Immature natural killer cell (primary cell): ENCODE measurements around the gene RBMS1. TPM values are rescaled to one million over a fixed set of nuclear protein-coding genes. Genes with fewer than 3 reads are reported as not detected.

ENCODE experiments used
- DNase-seq, 3 donors: peaks; one replicate each; pipeline ENCODE4 v3.0.0; 2022; ENCODE audit warnings: mixed read lengths in 1 of 3
- H3K27ac Mint-ChIP-seq, 6 donors: one replicate each; pipeline ENCODE4 v1.8.0; 2020; ENCODE audit warnings: mixed read lengths in 6 of 6, mild to moderate bottlenecking in 5 of 6, inconsistent platforms in 4 of 6, moderate library complexity in 3 of 6
- H3K27me3 Mint-ChIP-seq, 3 donors: one replicate each; pipeline ENCODE4 v1.8.0; 2020 to 2021; ENCODE audit warnings: low read depth in 3 of 3, mild to moderate bottlenecking in 3 of 3, mixed read lengths in 3 of 3, moderate library complexity in 3 of 3, inconsistent platforms in 1 of 3
- H3K36me3 Mint-ChIP-seq, 3 donors: one replicate each; pipeline ENCODE4 v1.8.0; 2020; ENCODE audit warnings: mixed read lengths in 3 of 3, inconsistent platforms in 2 of 3, mild to moderate bottlenecking in 2 of 3
- H3K4me1 Mint-ChIP-seq, 2 donors: one replicate each; pipeline ENCODE4 v1.8.0; 2020; ENCODE audit warnings: inconsistent platforms in 2 of 2, mild to moderate bottlenecking in 2 of 2, mixed read lengths in 2 of 2, moderate library complexity in 1 of 2
- H3K4me3 Mint-ChIP-seq, 5 donors: one replicate each; pipeline ENCODE4 v1.8.0; 2020; ENCODE audit warnings: mild to moderate bottlenecking in 5 of 5, mixed read lengths in 5 of 5, inconsistent platforms in 3 of 5, moderate library complexity in 3 of 5
- H3K9me3 Mint-ChIP-seq, 6 donors: one replicate each; pipeline ENCODE4 v1.8.0; 2020; ENCODE audit warnings: mild to moderate bottlenecking in 6 of 6, mixed read lengths in 6 of 6, inconsistent platforms in 4 of 6, moderate library complexity in 3 of 6
- polyA plus RNA-seq, 3 donors: library from polyadenylated mRNA; unstranded; fragments of 300-500 nt; fragmentation: Illumina TruSeq; gene quantifications; one replicate each; pipeline ENCODE4 v1.2.3, GENCODE V29; 2021

Gene RBMS1
- polyA plus RNA-seq, 3 donors from 2014 or later = 80.0 to 172 (median 81.9) TPM

GRCh38 chr2:160381425-160381951, 112.1 kb downstream of the RBMS1 start:
- Mint-ChIP-seq H3K36me3 (no peaks in the 10 kb centered on the region), H3K4me3 (peak overlapping the region in 4 of 5 donors; percentile 13 to 36 (median 24)), H3K27ac (peak overlapping the region; percentile 39 to 84 (median 60)), H3K4me1 (peaks cover 92 to 94% of the 10 kb centered on the region in 2 donors), H3K9me3 (no peaks in the 10 kb centered on the region), H3K27me3 (no peaks in the 10 kb centered on the region)
- no peak for DNase-seq

- Mint-ChIP-seq H3K9me3 (no peaks in the 10 kb centered on the region), H3K4me3 (peak overlapping the region in 4 of 5 donors; percentile 26 to 56 (median 38)), H3K27me3 (no peaks in the 10 kb centered on the region), H3K4me1 (peaks cover 92 to 100% of the 10 kb centered on the region in 2 donors), H3K36me3 (no peaks in the 10 kb centered on the region), H3K27ac (peak overlapping the region in 5 of 6 donors; percentile 26 to 69 (median 63))
- DNase-seq = no peak
Observed at GRCh38 chr2:160380611-160381010, 113.0 kb downstream of the RBMS1 start.

GRCh38 chr2:160380000-160380570, 113.5 kb downstream of the RBMS1 start:
- Mint-ChIP-seq H3K4me1 (peaks cover 93 to 100% of the 10 kb centered on the region in 2 donors), H3K36me3 (no peaks in the 10 kb centered on the region), H3K27ac (peak overlapping the region; percentile 29 to 69 (median 56)), H3K27me3 (no peaks in the 10 kb centered on the region), H3K4me3 (peak overlapping the region; percentile 12 to 63 (median 27)), H3K9me3 (no peaks in the 10 kb centered on the region)
- DNase-seq = no peak

GRCh38 chr2:160379399-160379798, 114.2 kb downstream of the RBMS1 start:
- DNase-seq = no peak
- Mint-ChIP-seq H3K4me3 (peak overlapping the region; percentile 5 to 55 (median 47)), H3K9me3 (no peaks in the 10 kb centered on the region), H3K36me3 (no peaks in the 10 kb centered on the region), H3K27me3 (no peaks in the 10 kb centered on the region), H3K4me1 (peaks cover 92 to 100% of the 10 kb centered on the region in 2 donors), H3K27ac (peak overlapping the region; percentile 29 to 69 (median 56))

DNA sequence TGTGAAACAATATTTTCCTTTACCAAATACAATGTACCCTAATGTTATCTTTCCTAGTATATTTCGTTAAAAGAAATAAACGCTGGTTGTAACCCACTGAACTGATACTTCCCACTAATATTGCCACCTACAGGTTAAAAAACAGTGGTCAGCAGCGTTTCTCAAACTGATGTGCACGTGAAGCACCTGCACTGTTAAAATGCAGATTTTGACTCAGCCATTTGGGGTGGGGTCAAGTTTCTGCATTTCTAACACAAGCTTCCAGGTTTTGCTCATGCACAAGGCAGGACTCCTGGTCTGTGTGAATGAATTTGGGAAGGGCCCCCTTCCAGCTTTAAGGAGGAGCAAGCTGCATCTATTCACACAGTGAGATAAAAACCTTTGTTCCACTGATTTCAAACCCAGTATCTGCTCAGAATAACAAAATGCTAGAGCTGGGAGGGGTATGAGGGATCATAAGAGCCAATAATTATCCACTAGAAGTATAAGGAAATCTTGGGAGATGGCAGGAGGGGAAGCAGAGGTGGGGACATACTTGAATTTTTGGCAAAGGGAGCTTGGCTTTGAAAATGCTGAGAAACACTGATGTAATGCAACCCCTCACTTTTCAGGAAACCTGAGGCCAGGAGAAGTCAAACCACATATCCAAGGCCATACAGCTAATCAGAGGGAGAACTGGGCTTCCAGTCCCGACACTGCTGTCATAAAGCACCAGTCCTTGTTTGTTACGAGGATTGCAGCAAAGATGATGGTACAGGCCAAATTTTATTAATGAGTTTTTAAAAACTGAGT, 116.2 kb downstream of the RBMS1 start:
- H3K27ac Mint-ChIP-seq = peak overlapping the region in 5 of 6 donors; percentile 2 to 70 (median 55)

GRCh38 chr2:160376576-160376975, 117.0 kb downstream of the RBMS1 start:
- peak overlapping the region in 3 of 6 donors; percentile 10 to 68 (median 66) for H3K27ac Mint-ChIP-seq
- H3K27me3 Mint-ChIP-seq = no peaks in the 10 kb centered on the region
- peak overlapping the region in 1 of 5 donors; percentile 31 for H3K4me3 Mint-ChIP-seq
- H3K4me1 Mint-ChIP-seq = peaks cover 94 to 100% of the 10 kb centered on the region in 2 donors
- no peaks in the 10 kb centered on the region for H3K36me3 Mint-ChIP-seq
- H3K9me3 Mint-ChIP-seq = no peaks in the 10 kb centered on the region
- no peak for DNase-seq

More for the DNA sequence above, 116.2 kb downstream of the RBMS1 start:
- no peaks in the 10 kb centered on the region for H3K27me3 Mint-ChIP-seq
- peaks cover 94 to 100% of the 10 kb centered on the region in 2 donors for H3K4me1 Mint-ChIP-seq
- H3K36me3 Mint-ChIP-seq = no peaks in the 10 kb centered on the region
- no peaks in the 10 kb centered on the region for H3K9me3 Mint-ChIP-seq
- H3K4me3 Mint-ChIP-seq = peak overlapping the region in 1 of 5 donors; percentile 5
- no peak for DNase-seq

DNA sequence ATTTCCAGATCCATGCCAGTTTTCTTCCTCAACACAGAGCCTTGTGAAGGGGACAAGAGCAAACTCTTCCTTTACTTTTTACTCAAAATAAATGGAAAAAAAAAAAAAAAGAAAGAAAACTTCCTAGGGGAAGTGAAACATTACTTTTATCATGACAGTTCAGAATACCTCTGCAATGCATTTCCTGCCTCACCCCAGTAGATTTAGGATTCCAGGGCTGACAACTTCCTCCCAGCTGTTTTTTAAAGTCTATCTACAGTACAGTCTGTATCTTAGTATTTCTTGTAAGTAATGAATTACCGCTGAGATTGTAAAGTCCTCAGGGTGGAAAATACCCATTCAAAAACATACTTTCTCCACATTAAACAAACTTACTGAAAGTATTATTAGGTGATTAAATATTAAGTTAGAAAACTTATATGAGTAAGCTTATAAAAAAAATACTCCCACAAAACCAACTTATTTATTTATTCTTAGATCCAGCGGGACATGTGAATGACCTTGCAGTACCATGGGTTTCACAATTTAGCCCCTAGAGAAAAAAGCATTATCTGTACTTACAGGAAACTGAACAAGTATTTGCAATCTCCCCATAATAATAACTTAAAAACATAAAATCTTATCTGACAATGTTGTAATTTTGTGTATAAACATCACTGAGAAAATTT, 117.7 kb downstream of the RBMS1 start:
- Mint-ChIP-seq H3K36me3 (no peaks in the 10 kb centered on the region), H3K9me3 (no peaks in the 10 kb centered on the region), H3K4me3 (peak overlapping the region; percentile 15 to 57 (median 27)), H3K27me3 (no peaks in the 10 kb centered on the region), H3K4me1 (peaks cover 94 to 100% of the 10 kb centered on the region in 2 donors), H3K27ac (peak overlapping the region in 3 of 6 donors; percentile 25 to 58 (median 36))
- no peak for DNase-seq

DNA sequence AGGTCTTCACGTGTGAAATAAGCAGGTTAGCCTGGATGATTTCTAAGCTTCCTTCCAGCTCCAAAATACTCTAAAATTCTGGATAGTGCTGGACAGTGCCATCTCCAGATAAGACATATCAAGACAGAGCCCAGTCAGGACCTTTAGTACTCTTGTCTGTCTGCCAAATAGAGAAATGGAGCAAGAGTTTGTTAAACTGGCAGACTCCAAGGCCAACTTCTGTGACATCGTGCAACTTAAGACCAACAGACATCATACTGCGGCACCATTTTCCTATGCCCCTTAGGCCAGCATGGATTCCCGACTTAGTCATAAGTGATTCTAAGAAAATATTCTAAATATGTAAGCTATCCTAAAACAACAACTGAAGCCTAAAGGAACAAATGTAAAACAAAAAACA, 118.6 kb downstream of the RBMS1 start:
- Mint-ChIP-seq H3K4me1 (peaks cover 93 to 100% of the 10 kb centered on the region in 2 donors), H3K27me3 (no peaks in the 10 kb centered on the region), H3K9me3 (no peaks in the 10 kb centered on the region), H3K27ac (peak overlapping the region in 1 of 6 donors; percentile 22), H3K4me3 (peak overlapping the region in 2 of 5 donors; percentile 14 to 15), H3K36me3 (no peaks in the 10 kb centered on the region)
- DNase-seq = no peak

GRCh38 chr2:160373666-160374065, 119.9 kb downstream of the RBMS1 start:
- H3K4me1 Mint-ChIP-seq = peaks cover 93 to 100% of the 10 kb centered on the region in 2 donors

GRCh38 chr2:160373263-160373662, 120.3 kb downstream of the RBMS1 start:
- peaks cover 93 to 100% of the 10 kb centered on the region in 2 donors for H3K4me1 Mint-ChIP-seq
- H3K36me3 Mint-ChIP-seq = no peaks in the 10 kb centered on the region
- H3K9me3 Mint-ChIP-seq = no peaks in the 10 kb centered on the region
- peak overlapping the region; percentile 49 to 85 (median 68) for H3K27ac Mint-ChIP-seq
- H3K27me3 Mint-ChIP-seq = no peaks in the 10 kb centered on the region
- no peak for DNase-seq
- peak overlapping the region; percentile 28 to 71 (median 59) for H3K4me3 Mint-ChIP-seq

More at GRCh38 chr2:160373666-160374065, 119.9 kb downstream of the RBMS1 start:
- no peak for DNase-seq
- Mint-ChIP-seq H3K27me3 (no peaks in the 10 kb centered on the region), H3K4me3 (peak overlapping the region; percentile 28 to 71 (median 59)), H3K9me3 (no peaks in the 10 kb centered on the region), H3K36me3 (no peaks in the 10 kb centered on the region), H3K27ac (peak overlapping the region; percentile 55 to 85 (median 74))

DNA sequence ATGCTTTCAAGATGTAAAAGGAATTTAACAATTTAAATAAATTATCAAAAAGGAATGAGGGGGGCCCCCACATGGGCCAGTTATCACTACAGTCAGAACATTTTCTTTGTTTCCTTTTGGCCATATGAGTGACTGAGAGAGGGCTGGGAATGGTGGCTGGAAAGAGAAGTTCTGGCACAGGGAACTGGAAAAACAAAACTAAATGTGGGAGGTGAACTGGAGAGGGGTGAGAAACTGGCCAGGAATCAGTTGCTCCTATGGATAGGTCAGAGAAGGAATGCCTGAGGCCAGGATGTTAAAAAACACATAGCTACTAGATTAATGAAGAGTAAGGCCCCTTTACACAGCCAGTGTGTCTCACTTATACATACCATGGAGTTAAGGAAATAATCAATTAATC, 121.0 kb downstream of the RBMS1 start:
- Mint-ChIP-seq H3K9me3 (no peaks in the 10 kb centered on the region), H3K4me3 (peak overlapping the region in 4 of 5 donors; percentile 10 to 71 (median 28)), H3K27ac (peak overlapping the region; percentile 67 to 85 (median 76)), H3K4me1 (peaks cover 94 to 100% of the 10 kb centered on the region in 2 donors), H3K36me3 (no peaks in the 10 kb centered on the region), H3K27me3 (no peaks in the 10 kb centered on the region)
- DNase-seq = no peak

GRCh38 chr2:160372010-160372356, 121.6 kb downstream of the RBMS1 start:
- H3K4me3 Mint-ChIP-seq = peak overlapping the region in 4 of 5 donors; percentile 22 to 71 (median 50)
- H3K36me3 Mint-ChIP-seq = no peaks in the 10 kb centered on the region
- H3K27me3 Mint-ChIP-seq = no peaks in the 10 kb centered on the region
- peaks cover 93 to 100% of the 10 kb centered on the region in 2 donors for H3K4me1 Mint-ChIP-seq
- peak overlapping the region; percentile 57 to 83 (median 70) for H3K27ac Mint-ChIP-seq
- no peak for DNase-seq
- no peaks in the 10 kb centered on the region for H3K9me3 Mint-ChIP-seq

DNA sequence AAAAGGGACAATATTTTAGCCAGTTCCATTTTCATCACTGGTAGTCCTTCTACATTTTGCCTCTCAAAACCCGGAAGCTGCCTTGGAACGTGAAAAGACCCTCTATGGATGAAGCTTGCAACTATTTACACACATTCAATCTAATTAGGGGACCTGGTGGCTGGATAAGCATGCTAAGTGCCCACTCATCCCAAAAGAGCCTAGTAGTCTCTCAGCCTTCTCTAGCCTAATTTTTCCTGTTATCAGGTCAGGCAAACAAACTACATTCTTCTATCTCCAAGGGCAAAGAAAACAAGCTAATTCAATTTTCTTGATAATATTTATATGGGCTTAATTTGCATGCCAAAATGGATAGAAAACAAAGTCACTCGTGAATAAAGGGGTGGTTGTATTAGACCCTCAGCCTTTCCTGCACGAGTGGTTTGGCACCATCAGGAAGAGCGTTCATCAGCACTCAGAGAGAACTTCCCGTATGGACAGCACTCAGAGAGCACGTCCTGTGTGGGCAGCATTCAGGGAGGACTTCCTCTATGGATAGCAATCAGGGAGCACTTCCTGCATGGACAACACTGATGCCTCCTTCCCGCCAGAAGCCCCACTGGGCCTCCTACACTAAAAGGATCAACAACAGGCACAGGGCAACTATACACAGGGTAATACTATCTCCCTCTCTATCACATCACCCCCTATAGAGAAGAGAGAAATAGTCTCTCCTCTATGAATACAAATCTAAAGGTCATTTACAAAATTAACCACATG, 122.2 kb downstream of the RBMS1 start:
- Mint-ChIP-seq H3K9me3 (no peaks in the 10 kb centered on the region), H3K27me3 (no peaks in the 10 kb centered on the region), H3K36me3 (peaks cover 0 to 1% (median 0%) of the 10 kb centered on the region in 3 donors), H3K4me3 (peak overlapping the region in 4 of 5 donors; percentile 22 to 71 (median 50)), H3K4me1 (peaks cover 95 to 100% of the 10 kb centered on the region in 2 donors), H3K27ac (peak overlapping the region; percentile 57 to 83 (median 70))
- DNase-seq = no peak
